K562 (cell line): ENCODE results near the gene CSE1L. TPM values are rescaled to one million over a fixed set of nuclear protein-coding genes. Genes with fewer than 3 reads are reported as not detected.

Source experiments
- BRCA1 ChIP-seq, 2 experiments: fragments of 450-650 bp in 1 of 2; sonication (generic) in 1 of 2; formaldehyde crosslinking in 1 of 2; IDR thresholded peaks; 2 replicates each; pipeline versions ENCODE4 v1.5.0 to v1.6.1; 2017 to 2020; ENCODE audit warnings: mild to moderate bottlenecking in 1 of 2, missing genetic modification reagents in 1 of 2
- CBX1 ChIP-seq: sonication (generic); IDR thresholded peaks from 2 replicates; pipeline ENCODE4 v1.6.1; 2016; ENCODE audit warnings: antibody characterized with exemption, low read depth, mild to moderate bottlenecking
- HNRNPL ChIP-seq: fragments of 200-400 bp; formaldehyde crosslinking; IDR thresholded peaks from 2 replicates; pipeline ENCODE4 v1.6.1; 2017; ENCODE audit warnings: low read depth, mild to moderate bottlenecking, low read length
- POLR2B ChIP-seq: fragments of 450-650 bp; IDR thresholded peaks from 2 replicates; pipeline ENCODE4 v1.6.1; 2018; ENCODE audit warnings: low read depth; ENCODE audit not compliant: partially characterized antibody
- PURB ChIP-seq: sonication (generic); formaldehyde crosslinking; IDR thresholded peaks from 2 replicates; pipeline ENCODE4 v1.9.0; 2021; ENCODE audit warnings: low read depth, mild to moderate bottlenecking, missing genetic modification reagents
- TAF1 ChIP-seq: IDR thresholded peaks from 2 replicates; pipeline ENCODE4 v1.6.1; 2011; ENCODE audit warnings: mild to moderate bottlenecking, low read length, moderate library complexity; ENCODE audit not compliant: insufficient read depth, control insufficient read depth, severe bottlenecking; ENCODE audit errors: extremely low read depth
- polyA plus RNA-seq, 8 experiments: library from polyadenylated mRNA; depleted of rRNA in 4 of 8; stranded (reverse) in 5 of 8; unstranded in 3 of 8; fragments of >200 nt; fragmentation: Nextera tagmentation in 2 of 8; fragmentation: Illumina TruSeq in 1 of 8; extraction: Ambion mirVana in 2 of 8; extraction: Trizol in 1 of 8; gene quantifications; 2 replicates each; pipeline versions ENCODE4 v1.2.1 to v1.2.3, GENCODE V29; 2011 to 2014; ENCODE audit warnings: inconsistent platforms in 1 of 8, missing spikeins in 1 of 8
- total RNA-seq, 7 experiments: library from RNA; depleted of rRNA in 6 of 7; stranded (reverse); fragments of >200 nt in 6 of 7; fragmentation: Illumina TruSeq in 2 of 7; extraction: Trizol in 2 of 7; gene quantifications; 2 replicates each; pipeline versions ENCODE4 v1.2.1 to v1.2.3, GENCODE V29; 2011 to 2021; ENCODE audit warnings: low replicate concordance in 1 of 7
- TF ChIP-seq, protein P1 (sequence below): IDR thresholded peaks from 3 replicates; pipeline ENCODE4 v1.6.1; 2011; ENCODE audit warnings: borderline replicate concordance, mild to moderate bottlenecking, moderate library complexity; ENCODE audit not compliant: insufficient read length; ENCODE audit errors: extremely low read depth
- TF ChIP-seq, protein P2 (sequence below): sonication (generic); formaldehyde crosslinking; IDR thresholded peaks from 2 replicates; pipeline ENCODE4 v1.4.0; 2020; ENCODE audit warnings: mild to moderate bottlenecking, missing genetic modification reagents
- TF ChIP-seq, protein P3 (sequence below): sonication (generic); formaldehyde crosslinking; IDR thresholded peaks from 2 replicates; pipeline ENCODE4 v1.8.0; 2023; ENCODE audit warnings: missing genetic modification reagents, mild to moderate bottlenecking, borderline replicate concordance
- TF ChIP-seq, protein P4 (sequence below): fragments of 450-650 bp; conservative IDR thresholded peaks from 2 replicates; pipeline ENCODE4 v1.6.1; 2016; ENCODE audit warnings: missing genetic modification characterization, low read depth, mild to moderate bottlenecking, control low read depth, missing compliant biosample characterization
- TF ChIP-seq, protein P5 (sequence below): sonication (generic); formaldehyde crosslinking; IDR thresholded peaks from 2 replicates; pipeline ENCODE4 v1.8.1; 2023; ENCODE audit warnings: mild to moderate bottlenecking, missing genetic modification reagents

Gene CSE1L
- total and polyA plus RNA-seq, 9 of the 15 experiments (the other 6 are each of a cell fraction or from before 2014, with no cell fraction given): 138 to 280 (median 209) TPM

DNA sequence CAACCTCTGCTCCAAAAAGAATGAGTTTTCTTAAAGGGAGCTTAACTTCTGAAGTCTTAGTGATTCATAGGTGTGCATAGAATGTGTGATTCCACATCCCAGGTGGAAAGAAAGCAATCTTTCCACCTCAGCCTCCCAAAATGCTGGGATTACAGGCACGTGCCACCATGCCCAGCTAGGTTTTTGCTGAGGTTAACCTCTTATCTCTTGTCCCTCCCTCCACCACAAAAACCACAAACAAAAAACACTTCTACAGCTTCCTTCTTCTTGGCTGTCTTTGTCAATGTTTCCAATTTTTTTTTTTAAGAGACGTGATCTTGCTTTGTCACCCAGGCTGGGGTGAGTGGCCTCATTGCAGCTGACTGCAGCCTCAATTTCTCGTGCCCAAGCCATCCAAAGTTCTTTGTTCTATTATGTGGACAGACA is 8.1 kb upstream of the CSE1L start (continued):
- TF ChIP-seq BRCA1 (IDR thresholded peaks at IDR 0.05) (no peak), BRCA1 (CRISPR knock-in tag; IDR thresholded peaks at IDR 0.05) (no peak), PURB (no peak), HNRNPL (no peak), TAF1 (no peak), CBX1 (no peak), POLR2B (no peak)
- TF ChIP-seq, protein P1, sequence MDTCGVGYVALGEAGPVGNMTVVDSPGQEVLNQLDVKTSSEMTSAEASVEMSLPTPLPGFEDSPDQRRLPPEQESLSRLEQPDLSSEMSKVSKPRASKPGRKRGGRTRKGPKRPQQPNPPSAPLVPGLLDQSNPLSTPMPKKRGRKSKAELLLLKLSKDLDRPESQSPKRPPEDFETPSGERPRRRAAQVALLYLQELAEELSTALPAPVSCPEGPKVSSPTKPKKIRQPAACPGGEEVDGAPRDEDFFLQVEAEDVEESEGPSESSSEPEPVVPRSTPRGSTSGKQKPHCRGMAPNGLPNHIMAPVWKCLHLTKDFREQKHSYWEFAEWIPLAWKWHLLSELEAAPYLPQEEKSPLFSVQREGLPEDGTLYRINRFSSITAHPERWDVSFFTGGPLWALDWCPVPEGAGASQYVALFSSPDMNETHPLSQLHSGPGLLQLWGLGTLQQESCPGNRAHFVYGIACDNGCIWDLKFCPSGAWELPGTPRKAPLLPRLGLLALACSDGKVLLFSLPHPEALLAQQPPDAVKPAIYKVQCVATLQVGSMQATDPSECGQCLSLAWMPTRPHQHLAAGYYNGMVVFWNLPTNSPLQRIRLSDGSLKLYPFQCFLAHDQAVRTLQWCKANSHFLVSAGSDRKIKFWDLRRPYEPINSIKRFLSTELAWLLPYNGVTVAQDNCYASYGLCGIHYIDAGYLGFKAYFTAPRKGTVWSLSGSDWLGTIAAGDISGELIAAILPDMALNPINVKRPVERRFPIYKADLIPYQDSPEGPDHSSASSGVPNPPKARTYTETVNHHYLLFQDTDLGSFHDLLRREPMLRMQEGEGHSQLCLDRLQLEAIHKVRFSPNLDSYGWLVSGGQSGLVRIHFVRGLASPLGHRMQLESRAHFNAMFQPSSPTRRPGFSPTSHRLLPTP: no peak
- TF ChIP-seq, protein P2, sequence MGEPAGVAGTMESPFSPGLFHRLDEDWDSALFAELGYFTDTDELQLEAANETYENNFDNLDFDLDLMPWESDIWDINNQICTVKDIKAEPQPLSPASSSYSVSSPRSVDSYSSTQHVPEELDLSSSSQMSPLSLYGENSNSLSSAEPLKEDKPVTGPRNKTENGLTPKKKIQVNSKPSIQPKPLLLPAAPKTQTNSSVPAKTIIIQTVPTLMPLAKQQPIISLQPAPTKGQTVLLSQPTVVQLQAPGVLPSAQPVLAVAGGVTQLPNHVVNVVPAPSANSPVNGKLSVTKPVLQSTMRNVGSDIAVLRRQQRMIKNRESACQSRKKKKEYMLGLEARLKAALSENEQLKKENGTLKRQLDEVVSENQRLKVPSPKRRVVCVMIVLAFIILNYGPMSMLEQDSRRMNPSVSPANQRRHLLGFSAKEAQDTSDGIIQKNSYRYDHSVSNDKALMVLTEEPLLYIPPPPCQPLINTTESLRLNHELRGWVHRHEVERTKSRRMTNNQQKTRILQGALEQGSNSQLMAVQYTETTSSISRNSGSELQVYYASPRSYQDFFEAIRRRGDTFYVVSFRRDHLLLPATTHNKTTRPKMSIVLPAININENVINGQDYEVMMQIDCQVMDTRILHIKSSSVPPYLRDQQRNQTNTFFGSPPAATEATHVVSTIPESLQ (CRISPR knock-in tag): no peak
- TF ChIP-seq, protein P3, sequence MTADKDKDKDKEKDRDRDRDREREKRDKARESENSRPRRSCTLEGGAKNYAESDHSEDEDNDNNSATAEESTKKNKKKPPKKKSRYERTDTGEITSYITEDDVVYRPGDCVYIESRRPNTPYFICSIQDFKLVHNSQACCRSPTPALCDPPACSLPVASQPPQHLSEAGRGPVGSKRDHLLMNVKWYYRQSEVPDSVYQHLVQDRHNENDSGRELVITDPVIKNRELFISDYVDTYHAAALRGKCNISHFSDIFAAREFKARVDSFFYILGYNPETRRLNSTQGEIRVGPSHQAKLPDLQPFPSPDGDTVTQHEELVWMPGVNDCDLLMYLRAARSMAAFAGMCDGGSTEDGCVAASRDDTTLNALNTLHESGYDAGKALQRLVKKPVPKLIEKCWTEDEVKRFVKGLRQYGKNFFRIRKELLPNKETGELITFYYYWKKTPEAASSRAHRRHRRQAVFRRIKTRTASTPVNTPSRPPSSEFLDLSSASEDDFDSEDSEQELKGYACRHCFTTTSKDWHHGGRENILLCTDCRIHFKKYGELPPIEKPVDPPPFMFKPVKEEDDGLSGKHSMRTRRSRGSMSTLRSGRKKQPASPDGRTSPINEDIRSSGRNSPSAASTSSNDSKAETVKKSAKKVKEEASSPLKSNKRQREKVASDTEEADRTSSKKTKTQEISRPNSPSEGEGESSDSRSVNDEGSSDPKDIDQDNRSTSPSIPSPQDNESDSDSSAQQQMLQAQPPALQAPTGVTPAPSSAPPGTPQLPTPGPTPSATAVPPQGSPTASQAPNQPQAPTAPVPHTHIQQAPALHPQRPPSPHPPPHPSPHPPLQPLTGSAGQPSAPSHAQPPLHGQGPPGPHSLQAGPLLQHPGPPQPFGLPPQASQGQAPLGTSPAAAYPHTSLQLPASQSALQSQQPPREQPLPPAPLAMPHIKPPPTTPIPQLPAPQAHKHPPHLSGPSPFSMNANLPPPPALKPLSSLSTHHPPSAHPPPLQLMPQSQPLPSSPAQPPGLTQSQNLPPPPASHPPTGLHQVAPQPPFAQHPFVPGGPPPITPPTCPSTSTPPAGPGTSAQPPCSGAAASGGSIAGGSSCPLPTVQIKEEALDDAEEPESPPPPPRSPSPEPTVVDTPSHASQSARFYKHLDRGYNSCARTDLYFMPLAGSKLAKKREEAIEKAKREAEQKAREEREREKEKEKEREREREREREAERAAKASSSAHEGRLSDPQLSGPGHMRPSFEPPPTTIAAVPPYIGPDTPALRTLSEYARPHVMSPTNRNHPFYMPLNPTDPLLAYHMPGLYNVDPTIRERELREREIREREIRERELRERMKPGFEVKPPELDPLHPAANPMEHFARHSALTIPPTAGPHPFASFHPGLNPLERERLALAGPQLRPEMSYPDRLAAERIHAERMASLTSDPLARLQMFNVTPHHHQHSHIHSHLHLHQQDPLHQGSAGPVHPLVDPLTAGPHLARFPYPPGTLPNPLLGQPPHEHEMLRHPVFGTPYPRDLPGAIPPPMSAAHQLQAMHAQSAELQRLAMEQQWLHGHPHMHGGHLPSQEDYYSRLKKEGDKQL: 0 out of 2 replicates have a peak, but pooled peaks have one; percentile 42
- TF ChIP-seq, protein P4, sequence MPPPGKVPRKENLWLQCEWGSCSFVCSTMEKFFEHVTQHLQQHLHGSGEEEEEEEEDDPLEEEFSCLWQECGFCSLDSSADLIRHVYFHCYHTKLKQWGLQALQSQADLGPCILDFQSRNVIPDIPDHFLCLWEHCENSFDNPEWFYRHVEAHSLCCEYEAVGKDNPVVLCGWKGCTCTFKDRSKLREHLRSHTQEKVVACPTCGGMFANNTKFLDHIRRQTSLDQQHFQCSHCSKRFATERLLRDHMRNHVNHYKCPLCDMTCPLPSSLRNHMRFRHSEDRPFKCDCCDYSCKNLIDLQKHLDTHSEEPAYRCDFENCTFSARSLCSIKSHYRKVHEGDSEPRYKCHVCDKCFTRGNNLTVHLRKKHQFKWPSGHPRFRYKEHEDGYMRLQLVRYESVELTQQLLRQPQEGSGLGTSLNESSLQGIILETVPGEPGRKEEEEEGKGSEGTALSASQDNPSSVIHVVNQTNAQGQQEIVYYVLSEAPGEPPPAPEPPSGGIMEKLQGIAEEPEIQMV (tag): no peak
- TF ChIP-seq, protein P5, sequence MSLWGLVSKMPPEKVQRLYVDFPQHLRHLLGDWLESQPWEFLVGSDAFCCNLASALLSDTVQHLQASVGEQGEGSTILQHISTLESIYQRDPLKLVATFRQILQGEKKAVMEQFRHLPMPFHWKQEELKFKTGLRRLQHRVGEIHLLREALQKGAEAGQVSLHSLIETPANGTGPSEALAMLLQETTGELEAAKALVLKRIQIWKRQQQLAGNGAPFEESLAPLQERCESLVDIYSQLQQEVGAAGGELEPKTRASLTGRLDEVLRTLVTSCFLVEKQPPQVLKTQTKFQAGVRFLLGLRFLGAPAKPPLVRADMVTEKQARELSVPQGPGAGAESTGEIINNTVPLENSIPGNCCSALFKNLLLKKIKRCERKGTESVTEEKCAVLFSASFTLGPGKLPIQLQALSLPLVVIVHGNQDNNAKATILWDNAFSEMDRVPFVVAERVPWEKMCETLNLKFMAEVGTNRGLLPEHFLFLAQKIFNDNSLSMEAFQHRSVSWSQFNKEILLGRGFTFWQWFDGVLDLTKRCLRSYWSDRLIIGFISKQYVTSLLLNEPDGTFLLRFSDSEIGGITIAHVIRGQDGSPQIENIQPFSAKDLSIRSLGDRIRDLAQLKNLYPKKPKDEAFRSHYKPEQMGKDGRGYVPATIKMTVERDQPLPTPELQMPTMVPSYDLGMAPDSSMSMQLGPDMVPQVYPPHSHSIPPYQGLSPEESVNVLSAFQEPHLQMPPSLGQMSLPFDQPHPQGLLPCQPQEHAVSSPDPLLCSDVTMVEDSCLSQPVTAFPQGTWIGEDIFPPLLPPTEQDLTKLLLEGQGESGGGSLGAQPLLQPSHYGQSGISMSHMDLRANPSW: no peak
